ENCODE data around the gene VASH2. TPM values are rescaled to one million over a fixed set of nuclear protein-coding genes. Genes with fewer than 3 reads are reported as not detected.
"Not testable (repeated sequence)": the region's sequence is repeated elsewhere in the genome, so short reads cannot be mapped to it uniquely, and the experiment has no call there.

VASH2 gene
- total RNA-seq, 1 donor from 2014 or later = 0.17 TPM

GRCh38 chr1:212981571-212982328 lies 31.4 kb downstream of the VASH2 start:
- no peak for DNase-seq

DNA sequence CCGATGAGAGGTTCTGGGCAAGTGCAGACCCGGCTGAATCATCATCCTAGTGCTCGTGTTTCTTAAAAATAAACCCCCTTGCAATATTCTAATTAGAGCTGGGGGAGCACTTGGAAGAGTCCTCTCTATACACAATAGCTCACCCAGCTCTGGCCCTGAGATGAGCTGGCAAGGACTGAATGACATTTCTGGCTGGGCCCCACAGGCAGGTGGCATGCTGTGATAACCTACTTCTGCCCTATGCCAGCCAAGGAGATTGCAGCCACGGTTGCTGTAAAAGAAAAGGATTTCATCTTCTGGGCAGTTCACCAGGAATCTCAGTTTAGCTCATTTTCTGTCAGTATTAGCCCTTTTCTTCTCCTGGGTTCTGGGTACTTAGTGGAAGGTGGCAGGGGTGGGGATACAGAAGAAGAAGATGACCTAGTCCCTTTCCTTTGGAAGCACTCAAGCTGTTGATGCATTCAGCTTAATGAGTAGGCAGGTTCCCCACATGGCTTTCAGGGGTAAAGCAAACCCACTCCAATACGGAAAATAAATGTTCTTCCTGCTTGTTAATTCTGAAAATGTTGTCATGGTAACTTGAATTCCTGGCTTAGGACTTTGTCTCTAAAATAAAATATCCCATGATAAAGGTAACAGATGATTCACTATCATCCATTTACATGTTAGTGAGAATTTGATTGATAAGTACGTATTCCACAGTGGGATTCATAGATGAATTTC lies 32.2 kb downstream of the VASH2 start:
- DNase-seq = no peak

DNA sequence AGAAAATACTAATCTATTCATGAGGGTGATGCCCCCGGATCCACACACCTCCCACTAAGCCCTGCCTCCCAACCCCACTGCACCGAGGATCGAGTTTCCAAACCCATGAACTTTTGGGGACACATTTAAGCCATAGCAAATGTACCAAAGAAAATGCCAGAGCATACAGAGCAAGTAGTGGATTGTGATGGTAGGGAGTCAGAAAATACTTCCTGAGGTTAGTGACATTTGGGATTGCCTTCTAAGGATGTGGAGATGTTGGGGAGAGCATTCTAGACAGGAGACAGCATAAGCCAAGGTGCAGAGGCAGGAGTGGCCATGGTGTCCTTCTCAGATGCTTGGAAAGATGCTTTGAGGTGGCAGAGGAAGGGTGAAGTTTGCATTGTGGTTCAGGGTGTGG lies 33.1 kb downstream of the VASH2 start:
- no peak for DNase-seq

- DNase-seq = no peak
Measured at GRCh38 chr1:212984522-212985291, 34.4 kb downstream of the VASH2 start.

DNA sequence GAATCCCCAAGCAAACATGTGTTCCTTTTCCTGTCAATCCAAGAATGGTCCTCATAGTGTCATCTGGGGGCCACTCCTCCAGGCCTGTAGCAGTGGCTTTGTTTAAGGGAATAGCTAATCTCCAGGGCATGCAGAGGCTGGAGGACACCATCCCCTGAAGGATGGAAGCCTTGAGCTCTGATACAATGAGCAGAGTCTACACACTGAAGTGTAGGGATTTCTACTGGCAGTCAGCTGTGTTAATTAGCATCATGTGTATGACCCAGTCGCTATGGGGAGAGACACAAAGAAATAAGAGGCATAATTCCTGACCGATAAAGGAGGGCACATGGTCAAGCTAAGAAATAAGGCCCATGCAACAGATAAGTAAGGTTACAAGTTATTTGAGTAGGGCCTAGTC lies 36.2 kb downstream of the VASH2 start:
- DNase-seq = no peak

DNA sequence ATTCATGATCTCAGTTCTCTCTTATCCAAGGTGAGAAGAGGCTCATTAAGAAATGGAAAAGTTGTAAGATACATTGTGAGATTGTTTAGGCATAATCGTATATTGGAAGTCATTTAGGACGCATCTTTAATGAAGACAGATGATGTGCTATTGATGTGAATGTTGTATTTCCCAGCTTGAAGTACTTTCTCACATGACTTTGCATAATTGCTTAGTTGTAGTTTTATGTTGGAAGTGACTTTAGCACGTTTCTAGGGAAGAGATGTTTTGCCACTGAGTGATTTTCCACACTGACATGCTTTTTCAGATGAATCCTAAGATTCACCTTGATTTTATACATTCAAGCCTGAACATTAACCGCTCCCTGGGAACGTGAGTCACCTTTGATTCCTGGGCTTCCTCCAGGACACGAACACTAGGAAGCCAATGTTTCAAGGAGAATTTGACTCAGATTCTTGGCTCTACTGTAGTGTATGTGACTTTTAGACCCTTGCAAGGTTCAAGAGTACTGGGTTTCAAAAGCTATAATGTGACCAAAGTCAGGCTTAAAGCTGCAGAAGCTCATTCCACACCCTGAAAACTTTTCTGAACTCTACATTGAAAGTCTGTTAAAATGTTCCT lies 37.5 kb downstream of the VASH2 start:
- peak; percentile 16 for DNase-seq

- no peak for DNase-seq
Measured at GRCh38 chr1:212990276-212990675, 39.9 kb downstream of the VASH2 start.

GRCh38 chr1:212993960-212994359 lies 43.6 kb downstream of the VASH2 start:
- not testable (repeated sequence) for DNase-seq

DNA sequence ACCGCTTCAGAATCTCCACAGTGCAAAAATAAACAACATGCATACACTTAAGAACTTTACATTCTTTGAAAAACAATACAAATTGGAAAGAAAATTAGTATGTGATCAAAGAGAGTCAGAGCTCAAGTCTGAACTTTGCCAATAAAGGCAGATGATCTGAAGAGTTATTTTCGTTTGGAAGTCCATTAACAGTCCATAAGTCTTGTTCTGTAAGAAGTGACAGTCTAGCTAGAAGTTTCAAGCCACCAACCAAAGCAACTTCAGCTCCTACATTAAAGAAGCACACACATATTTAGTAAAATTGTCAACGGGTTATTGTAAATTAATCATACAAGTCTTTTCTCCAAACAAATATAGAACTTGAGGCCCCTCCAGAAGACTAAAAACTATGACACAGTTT lies 44.6 kb downstream of the VASH2 start:
- no peak for DNase-seq

DNA sequence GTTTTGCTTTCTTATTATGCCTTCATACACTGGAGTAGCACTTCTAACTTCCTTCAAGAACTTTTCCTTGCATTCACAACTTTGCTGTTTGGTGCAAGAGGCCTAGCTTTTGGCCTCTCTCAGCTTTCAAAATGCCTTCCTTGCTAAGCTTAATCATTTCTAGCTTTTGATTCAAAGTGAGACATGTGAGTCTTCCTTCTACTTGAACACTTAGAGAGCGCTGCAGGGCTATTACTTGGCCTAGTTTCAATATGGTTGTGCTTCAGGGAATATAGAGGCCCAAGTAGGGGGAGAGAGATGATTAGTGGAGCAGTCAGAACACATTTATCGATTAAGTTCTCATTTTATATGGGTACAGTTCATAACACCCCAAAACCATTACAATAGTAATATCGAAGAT lies 52.9 kb downstream of the VASH2 start:
- no peak for DNase-seq

DNA sequence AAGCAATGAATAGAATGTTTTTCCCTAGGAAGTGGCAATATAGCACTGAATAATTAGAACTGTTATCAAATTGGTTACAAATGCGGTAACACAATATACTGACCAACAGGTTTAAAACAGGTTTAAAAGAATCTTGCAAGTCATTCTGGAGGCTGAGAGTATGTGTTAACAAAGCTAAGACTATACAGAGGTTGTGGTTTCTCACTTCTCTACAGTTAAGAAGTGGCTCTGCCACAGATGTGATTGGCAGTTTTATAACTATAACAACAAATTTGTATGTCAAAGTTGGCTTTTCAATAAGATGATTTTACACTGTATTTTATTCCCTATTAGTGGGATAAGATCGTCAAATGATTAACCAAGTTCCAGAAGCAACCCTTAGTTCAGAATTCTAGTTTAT lies 58.2 kb downstream of the VASH2 start:
- DNase-seq = no peak

DNA sequence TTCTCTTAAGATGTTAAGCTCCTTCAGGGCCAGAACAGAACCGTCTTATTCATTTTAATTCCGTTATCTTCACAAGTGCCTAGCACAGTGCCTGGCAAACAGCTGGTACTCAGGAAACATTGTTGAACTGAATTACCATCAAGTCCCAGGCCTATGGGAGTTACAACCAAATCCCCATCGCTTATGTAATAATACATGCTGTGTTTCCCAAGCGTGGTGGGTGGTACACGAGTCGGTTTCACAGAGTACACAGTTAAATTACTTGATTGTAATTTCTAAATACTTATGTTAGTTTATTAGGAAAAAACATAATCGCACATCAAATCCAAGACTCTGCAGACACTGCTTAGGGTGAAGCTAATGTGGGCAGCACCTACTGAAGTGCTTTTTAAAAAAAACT lies 64.3 kb downstream of the VASH2 start:
- peak; percentile 28 for DNase-seq

GRCh38 chr1:213015099-213016050 lies 65.0 kb downstream of the VASH2 start, which contains the start of gene ANGEL2:
Gene ANGEL2 (minus strand): TSS chr1:213015867. CDS start chr1:213015671, 196 bp downstream.
- DNase-seq = peak; percentile 99

DNA sequence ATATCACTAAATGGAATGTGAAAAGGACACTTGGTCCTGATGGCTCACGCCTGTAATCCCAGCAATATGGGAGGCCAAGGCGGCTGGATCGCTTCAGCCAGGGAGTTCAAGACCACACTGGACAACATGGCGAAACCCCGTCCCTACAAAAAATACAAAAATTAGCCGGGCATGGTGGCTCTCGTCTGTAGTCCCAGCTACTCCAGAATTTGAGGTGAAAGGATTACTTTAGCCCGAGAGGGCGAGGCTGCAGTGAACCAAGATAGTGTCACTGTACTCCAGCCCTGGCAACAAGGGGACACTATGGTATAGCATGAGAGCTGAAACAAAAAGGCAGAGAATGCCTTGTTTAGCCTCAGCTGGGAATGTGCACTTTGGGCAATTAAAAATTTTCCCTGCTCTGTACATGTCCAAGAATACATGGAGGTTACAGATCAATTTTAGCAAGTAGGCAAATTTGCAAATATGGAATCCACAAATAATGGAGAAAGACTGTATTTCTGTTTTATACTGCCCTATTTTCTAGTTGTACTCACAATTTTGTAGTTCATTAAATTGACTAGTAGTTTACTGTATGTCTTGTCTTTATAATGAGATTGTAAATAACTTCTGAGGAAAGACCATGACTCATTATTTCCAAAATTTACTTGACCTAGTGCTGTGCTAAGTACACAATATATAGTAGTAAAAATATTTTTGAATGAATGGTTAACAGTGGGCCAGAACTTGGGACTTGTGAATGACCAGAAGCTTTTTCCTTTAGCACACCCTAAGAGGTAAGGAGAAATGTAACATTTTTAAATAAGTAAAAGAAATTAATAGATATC lies 67.3 kb downstream of the VASH2 start:
- no peak for DNase-seq

GRCh38 chr1:213019450-213019849 lies 69.1 kb downstream of the VASH2 start:
- DNase-seq = no peak

GRCh38 chr1:213020016-213020415 lies 69.7 kb downstream of the VASH2 start:
- no peak for DNase-seq

DNA sequence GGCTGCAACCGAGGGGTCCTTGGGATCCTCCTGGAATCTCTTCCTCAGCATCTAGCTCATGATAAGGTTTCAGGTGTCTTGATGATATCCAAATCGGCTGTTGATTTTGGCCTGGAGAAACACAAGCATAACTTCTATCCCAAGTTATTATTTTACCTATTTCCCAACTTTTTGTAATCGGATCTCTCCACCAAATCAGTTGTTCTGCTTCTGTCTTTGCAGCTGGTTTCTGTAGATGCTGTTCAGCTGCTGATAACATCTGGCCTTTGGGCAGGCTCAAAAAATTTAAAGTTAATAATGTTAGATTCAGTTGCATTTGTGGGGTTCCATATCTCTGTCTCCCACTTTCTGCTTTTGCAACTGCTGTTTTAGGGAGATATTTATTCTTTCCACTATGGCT lies 76.7 kb downstream of the VASH2 start:
- not testable (repeated sequence) for DNase-seq

- DNase-seq = no peak
Measured at GRCh38 chr1:213032651-213033050, 82.3 kb downstream of the VASH2 start.

GRCh38 chr1:213034713-213035112 lies 84.4 kb downstream of the VASH2 start:
- no peak for DNase-seq

GRCh38 chr1:213035573-213035972 lies 85.2 kb downstream of the VASH2 start:
- no peak for DNase-seq
